ENCODE data around the gene PSMB9. TPM values are rescaled to one million over a fixed set of nuclear protein-coding genes. Genes with fewer than 3 reads are reported as not detected.

The PSMB9 gene
- total RNA-seq, 1 donor from 2014 or later: 5.7 TPM

DNA sequence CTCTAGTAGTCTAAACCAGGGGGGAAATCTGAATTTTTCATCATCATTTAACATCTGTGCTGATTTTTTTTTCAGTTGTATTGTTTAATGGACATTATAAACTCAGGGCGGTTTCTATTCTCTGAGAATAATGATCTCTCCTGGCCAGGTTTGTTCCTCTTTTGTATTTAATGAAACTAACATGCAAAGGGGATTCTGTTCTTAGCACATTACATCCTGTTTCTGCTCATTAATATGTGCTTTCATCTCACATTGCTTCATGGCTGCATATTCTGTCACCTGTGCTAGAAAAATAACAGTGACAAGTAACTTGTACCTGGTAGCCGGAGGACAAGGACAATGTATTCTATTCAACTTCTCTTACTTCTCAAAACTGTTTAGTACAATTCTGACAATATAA is 38.0 kb upstream of the PSMB9 start:
- peaks cover 8% of the 10 kb centered on the region for H3K9me3 Mint-ChIP-seq
- no peak for DNase-seq (ENCODE audit: extremely low spot score, unreplicated experiment)
- H3K27ac Mint-ChIP-seq: peak overlapping the region; percentile 99
- TF ChIP-seq, protein P1, sequence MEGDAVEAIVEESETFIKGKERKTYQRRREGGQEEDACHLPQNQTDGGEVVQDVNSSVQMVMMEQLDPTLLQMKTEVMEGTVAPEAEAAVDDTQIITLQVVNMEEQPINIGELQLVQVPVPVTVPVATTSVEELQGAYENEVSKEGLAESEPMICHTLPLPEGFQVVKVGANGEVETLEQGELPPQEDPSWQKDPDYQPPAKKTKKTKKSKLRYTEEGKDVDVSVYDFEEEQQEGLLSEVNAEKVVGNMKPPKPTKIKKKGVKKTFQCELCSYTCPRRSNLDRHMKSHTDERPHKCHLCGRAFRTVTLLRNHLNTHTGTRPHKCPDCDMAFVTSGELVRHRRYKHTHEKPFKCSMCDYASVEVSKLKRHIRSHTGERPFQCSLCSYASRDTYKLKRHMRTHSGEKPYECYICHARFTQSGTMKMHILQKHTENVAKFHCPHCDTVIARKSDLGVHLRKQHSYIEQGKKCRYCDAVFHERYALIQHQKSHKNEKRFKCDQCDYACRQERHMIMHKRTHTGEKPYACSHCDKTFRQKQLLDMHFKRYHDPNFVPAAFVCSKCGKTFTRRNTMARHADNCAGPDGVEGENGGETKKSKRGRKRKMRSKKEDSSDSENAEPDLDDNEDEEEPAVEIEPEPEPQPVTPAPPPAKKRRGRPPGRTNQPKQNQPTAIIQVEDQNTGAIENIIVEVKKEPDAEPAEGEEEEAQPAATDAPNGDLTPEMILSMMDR (conservative IDR thresholded peaks at IDR 0.05): no peak
- H3K4me3 Mint-ChIP-seq: peak overlapping the region; percentile 65
- no peaks in the 10 kb centered on the region for H3K36me3 Mint-ChIP-seq
- no peaks in the 10 kb centered on the region for H3K4me1 Mint-ChIP-seq (ENCODE audit: unreplicated experiment)
- H3K27me3 Mint-ChIP-seq: peaks cover 18% of the 10 kb centered on the region

DNA sequence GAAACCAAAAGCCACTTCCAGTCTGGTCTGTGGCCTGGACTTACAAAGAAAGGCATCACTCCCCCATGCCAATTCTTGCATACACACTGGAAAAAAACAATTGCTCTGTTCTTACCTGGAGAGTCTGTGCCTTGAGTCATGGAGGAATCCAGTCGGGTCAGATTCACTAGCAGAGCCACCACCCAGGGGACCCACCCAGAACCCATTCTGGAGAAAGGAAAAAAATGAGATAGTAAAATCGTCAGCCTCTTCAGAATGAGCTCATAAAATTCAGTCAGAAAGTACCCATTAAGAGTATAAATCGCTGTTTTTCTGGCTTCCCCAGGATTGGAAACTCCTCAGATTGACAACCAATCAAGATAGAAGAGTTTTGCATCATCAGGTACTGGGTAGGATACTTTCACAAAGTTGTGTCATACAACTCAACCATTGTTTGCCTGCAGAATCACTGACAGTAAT is 37.2 kb upstream of the PSMB9 start, which contains the start of gene HLA-DOB:
TSS of gene HLA-DOB (minus strand) at position 257 of the 459 bp plus-strand sequence. CDS start at position 206, 51 bp downstream.
- H3K36me3 Mint-ChIP-seq: no peaks in the 10 kb centered on the region
- no peaks in the 10 kb centered on the region for H3K4me1 Mint-ChIP-seq (ENCODE audit: unreplicated experiment)
- no peak for DNase-seq (ENCODE audit: extremely low spot score, unreplicated experiment)
- peak within 1 kb of the TSS; percentile 99 for H3K27ac Mint-ChIP-seq
- peaks cover 8% of the 10 kb centered on the region for H3K9me3 Mint-ChIP-seq
- TF ChIP-seq, protein P1 (conservative IDR thresholded peaks at IDR 0.05): no peak
- H3K27me3 Mint-ChIP-seq: peaks cover 18% of the 10 kb centered on the region
- peak within 1 kb of the TSS; percentile 65 for H3K4me3 Mint-ChIP-seq

DNA sequence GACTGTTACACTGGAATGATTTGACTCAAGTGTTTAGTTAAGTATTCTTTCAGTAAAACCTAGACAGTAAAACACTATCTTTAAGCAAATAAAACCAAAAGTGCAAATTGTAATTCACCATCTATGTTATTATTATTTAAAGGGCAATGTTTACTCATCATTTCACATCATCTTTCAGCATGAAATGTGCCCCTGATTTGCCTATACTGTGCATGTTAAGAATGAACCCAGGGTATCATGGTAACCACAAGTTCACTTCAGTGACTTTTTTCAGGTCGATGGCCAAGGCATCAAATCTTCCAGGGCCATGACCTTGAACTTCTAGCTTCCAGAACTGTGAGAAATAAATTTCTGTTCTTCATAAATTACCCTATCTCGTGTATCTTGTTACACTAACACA is 35.1 kb upstream of the PSMB9 start:
- Mint-ChIP-seq H3K4me3 (no peak overlapping the region), H3K27ac (peak overlapping the region; percentile 91), H3K4me1 (ENCODE audit: unreplicated experiment) (no peaks in the 10 kb centered on the region), H3K27me3 (peaks cover 3% of the 10 kb centered on the region), H3K36me3 (no peaks in the 10 kb centered on the region), H3K9me3 (peaks cover 8% of the 10 kb centered on the region)
- TF ChIP-seq, protein P1 (conservative IDR thresholded peaks at IDR 0.05): no peak
- DNase-seq (ENCODE audit: extremely low spot score, unreplicated experiment): no peak

DNA sequence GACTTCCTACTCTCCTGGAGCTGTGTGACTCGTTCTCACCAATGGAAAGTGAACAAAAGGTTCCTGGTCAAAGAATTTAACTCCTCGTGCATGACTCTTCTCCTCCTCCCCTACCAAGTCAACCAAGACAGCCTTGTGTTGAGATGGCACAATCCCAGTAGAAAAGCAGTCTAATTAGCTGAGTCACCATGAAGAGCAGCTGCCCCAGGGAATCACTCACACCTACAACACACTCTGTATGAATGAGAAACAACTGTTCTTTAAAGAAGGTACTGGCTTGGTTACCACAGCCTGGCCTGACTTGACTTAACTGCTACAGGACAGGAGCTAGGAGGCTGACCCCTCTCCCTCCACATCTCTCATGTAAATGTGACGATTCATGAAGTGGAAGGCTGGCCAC is 34.3 kb upstream of the PSMB9 start:
- Mint-ChIP-seq H3K36me3 (no peaks in the 10 kb centered on the region), H3K4me3 (no peak overlapping the region), H3K27ac (peak overlapping the region; percentile 91), H3K9me3 (peaks cover 8% of the 10 kb centered on the region), H3K27me3 (peaks cover 3% of the 10 kb centered on the region), H3K4me1 (ENCODE audit: unreplicated experiment) (no peaks in the 10 kb centered on the region)
- DNase-seq (ENCODE audit: extremely low spot score, unreplicated experiment): no peak
- TF ChIP-seq, protein P1 (conservative IDR thresholded peaks at IDR 0.05): no peak

DNA sequence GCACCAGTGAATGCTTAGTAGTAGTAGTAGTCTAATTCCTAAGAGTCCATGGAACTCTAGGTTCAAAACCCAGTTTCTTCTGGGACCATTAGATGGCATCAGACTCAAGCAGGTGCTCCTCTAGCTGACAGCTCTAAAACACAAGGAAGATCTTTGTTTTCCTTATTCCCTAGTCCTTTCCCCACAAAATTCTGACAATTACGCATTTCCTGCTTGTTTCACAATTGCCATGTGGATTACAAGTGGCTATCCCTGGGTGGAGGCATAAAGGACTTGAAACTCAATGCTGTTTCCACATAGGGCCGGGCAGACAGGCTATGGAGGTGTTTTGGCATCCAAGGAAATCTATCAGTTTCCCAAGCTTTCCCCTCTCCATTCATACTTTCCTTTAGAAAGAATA is 28.0 kb upstream of the PSMB9 start:
- Mint-ChIP-seq H3K27ac (no peak overlapping the region), H3K4me3 (no peak overlapping the region), H3K9me3 (no peaks in the 10 kb centered on the region), H3K36me3 (peaks cover 3% of the 10 kb centered on the region), H3K4me1 (ENCODE audit: unreplicated experiment) (peaks cover 4% of the 10 kb centered on the region), H3K27me3 (peaks cover 6% of the 10 kb centered on the region)
- DNase-seq (ENCODE audit: extremely low spot score, unreplicated experiment): no peak
- TF ChIP-seq, protein P1 (conservative IDR thresholded peaks at IDR 0.05): peak; percentile 43

DNA sequence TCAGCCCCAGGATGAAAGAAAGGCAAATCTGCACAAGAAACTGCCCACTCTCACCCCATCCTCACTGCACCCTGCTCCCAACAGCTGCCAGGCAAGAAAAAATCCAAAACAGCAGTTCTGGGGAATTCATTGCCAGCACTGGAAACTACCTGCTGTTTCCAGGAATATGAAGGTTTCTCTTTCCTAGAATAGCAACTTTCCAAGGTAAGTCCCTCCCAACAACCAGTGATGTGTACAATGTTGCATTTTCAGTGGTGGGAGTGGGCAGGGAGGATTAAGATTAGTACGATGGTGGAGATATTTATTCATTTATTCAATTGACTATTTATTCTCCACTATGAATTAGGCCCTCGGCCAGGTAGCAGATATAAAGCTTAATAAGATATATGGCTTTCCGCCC is 27.0 kb upstream of the PSMB9 start:
- Mint-ChIP-seq H3K27ac (no peak overlapping the region), H3K36me3 (peaks cover 3% of the 10 kb centered on the region), H3K4me1 (ENCODE audit: unreplicated experiment) (peaks cover 4% of the 10 kb centered on the region), H3K27me3 (peaks cover 6% of the 10 kb centered on the region), H3K9me3 (no peaks in the 10 kb centered on the region), H3K4me3 (no peak overlapping the region)
- no peak for DNase-seq (ENCODE audit: extremely low spot score, unreplicated experiment)
- TF ChIP-seq, protein P1 (conservative IDR thresholded peaks at IDR 0.05): no peak
